ENCODE measurements around the gene GPC3.
"Not testable (repeated sequence)": the region's sequence is repeated elsewhere in the genome, so short reads cannot be mapped to it uniquely, and the experiment has no call there.

GPC3 gene

GRCh38 chrX:133555782-133556458 is 429.5 kb downstream of the GPC3 start:
- DNase-seq (ENCODE audit: low read depth in 2 of 2), result no peak

- DNase-seq (ENCODE audit: low read depth in 2 of 2), result no peak
Observed at GRCh38 chrX:133550665-133551485, 434.5 kb downstream of the GPC3 start.

- no peak for DNase-seq (ENCODE audit: low read depth in 2 of 2)
Observed at GRCh38 chrX:133549295-133549933, 436.0 kb downstream of the GPC3 start.

- no peak for DNase-seq (ENCODE audit: low read depth in 2 of 2)
Observed at GRCh38 chrX:133546441-133546840, 439.0 kb downstream of the GPC3 start.

- no peak for DNase-seq (ENCODE audit: low read depth in 2 of 2)
Observed at GRCh38 chrX:133544778-133545177, 440.6 kb downstream of the GPC3 start.

- peak in 1 of 2 donors; percentile 0 for DNase-seq (ENCODE audit: low read depth in 2 of 2)
Observed at GRCh38 chrX:133544115-133544514, 441.3 kb downstream of the GPC3 start.

GRCh38 chrX:133543654-133544053 is 441.7 kb downstream of the GPC3 start:
- no peak for DNase-seq (ENCODE audit: low read depth in 2 of 2)

- DNase-seq (ENCODE audit: low read depth in 2 of 2), result no peak
Observed at GRCh38 chrX:133542476-133542875, 442.9 kb downstream of the GPC3 start.

- DNase-seq (ENCODE audit: low read depth in 2 of 2), result no peak
Observed at GRCh38 chrX:133541021-133541420, 444.4 kb downstream of the GPC3 start.

- DNase-seq (ENCODE audit: low read depth in 2 of 2), result no peak
Observed at GRCh38 chrX:133538148-133538547, 447.2 kb downstream of the GPC3 start.

GRCh38 chrX:133537142-133537541 is 448.3 kb downstream of the GPC3 start:
- DNase-seq (ENCODE audit: low read depth in 2 of 2), result no peak

- no peak for DNase-seq (ENCODE audit: low read depth in 2 of 2)
Observed at GRCh38 chrX:133535066-133535465, 450.3 kb downstream of the GPC3 start.

GRCh38 chrX:133534172-133534571 is 451.2 kb downstream of the GPC3 start:
- no peak for DNase-seq (ENCODE audit: low read depth in 2 of 2)

- no peak for DNase-seq (ENCODE audit: low read depth in 2 of 2)
Observed at GRCh38 chrX:133533249-133533648, 452.1 kb downstream of the GPC3 start.

- DNase-seq (ENCODE audit: low read depth in 2 of 2), result no peak
Observed at GRCh38 chrX:133530960-133531359, 454.4 kb downstream of the GPC3 start.

GRCh38 chrX:133529578-133529977 is 455.8 kb downstream of the GPC3 start:
- no peak for DNase-seq (ENCODE audit: low read depth in 2 of 2)

- no peak for DNase-seq (ENCODE audit: low read depth in 2 of 2)
Observed at GRCh38 chrX:133527825-133528224, 457.6 kb downstream of the GPC3 start.

GRCh38 chrX:133527415-133527814 is 458.0 kb downstream of the GPC3 start:
- DNase-seq (ENCODE audit: low read depth in 2 of 2), result no peak

GRCh38 chrX:133526773-133527172 is 458.6 kb downstream of the GPC3 start:
- not testable (repeated sequence) for DNase-seq (ENCODE audit: low read depth in 2 of 2)

GRCh38 chrX:133523526-133523925 is 461.9 kb downstream of the GPC3 start:
- DNase-seq (ENCODE audit: low read depth in 2 of 2), result no peak

GRCh38 chrX:133523081-133523487 is 462.3 kb downstream of the GPC3 start:
- DNase-seq (ENCODE audit: low read depth in 2 of 2), result no peak

- DNase-seq (ENCODE audit: low read depth in 2 of 2), result no peak
Observed at GRCh38 chrX:133516686-133517085, 468.7 kb downstream of the GPC3 start.

- no peak for DNase-seq (ENCODE audit: low read depth in 2 of 2)
Observed at GRCh38 chrX:133514486-133514885, 470.9 kb downstream of the GPC3 start.
